ENCODE measurements around the gene PLAAT5.
"Not testable (repeated sequence)": the region's sequence is repeated elsewhere in the genome, so short reads cannot be mapped to it uniquely, and the experiment has no call there.

The PLAAT5 gene

GRCh38 chr11:63480039-63480438, 10.9 kb downstream of the PLAAT5 start:
- DNase-seq (ENCODE audit: low read depth in 2 of 2), result no peak

GRCh38 chr11:63478896-63479295, 12.1 kb downstream of the PLAAT5 start:
- peak; percentile 13 to 25 for DNase-seq (ENCODE audit: low read depth in 2 of 2)

DNA sequence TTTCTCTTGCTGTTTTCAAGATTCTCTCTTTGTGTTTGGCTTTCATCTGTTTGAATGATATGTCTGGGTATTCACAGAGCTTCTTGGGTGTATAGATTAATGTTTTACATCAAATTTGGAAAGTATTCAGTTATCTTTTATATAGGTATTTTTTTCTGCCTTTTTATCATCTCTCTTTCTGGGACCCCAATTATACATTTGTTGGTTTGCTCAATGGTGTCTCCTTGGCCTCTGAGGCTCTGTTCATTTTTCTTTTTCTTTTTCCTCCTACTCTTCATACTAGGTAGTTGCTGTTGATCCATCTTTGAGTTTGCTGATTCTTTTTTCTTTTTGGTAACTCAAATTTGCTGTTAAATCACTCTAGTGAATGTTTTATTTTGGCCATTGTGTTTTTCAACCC, 14.3 kb downstream of the PLAAT5 start:
- no peak for DNase-seq (ENCODE audit: low read depth in 2 of 2)

DNA sequence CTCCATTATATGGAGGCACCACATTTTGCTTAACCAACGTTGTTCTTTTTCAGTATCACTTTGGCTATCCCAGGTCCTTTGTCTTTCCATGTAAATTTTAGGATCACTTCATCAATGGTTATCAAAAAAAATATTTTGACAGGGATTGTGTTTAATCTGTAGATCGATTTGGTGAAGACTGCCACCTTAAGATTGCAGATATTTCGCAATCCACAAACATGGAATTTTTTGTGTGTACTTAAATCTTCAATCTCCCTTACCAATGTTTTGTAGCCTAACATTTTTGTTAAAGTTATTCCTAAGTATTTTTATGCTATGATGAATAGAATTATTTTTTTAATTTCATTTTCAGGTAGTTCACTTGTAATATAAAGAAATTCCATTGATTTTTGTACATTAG, 18.6 kb downstream of the PLAAT5 start:
- no peak for DNase-seq (ENCODE audit: low read depth in 2 of 2)

- no peak for DNase-seq (ENCODE audit: low read depth in 2 of 2)
These were observed 20.7 kb downstream of the PLAAT5 start for GRCh38 chr11:63470311-63470710.

DNA sequence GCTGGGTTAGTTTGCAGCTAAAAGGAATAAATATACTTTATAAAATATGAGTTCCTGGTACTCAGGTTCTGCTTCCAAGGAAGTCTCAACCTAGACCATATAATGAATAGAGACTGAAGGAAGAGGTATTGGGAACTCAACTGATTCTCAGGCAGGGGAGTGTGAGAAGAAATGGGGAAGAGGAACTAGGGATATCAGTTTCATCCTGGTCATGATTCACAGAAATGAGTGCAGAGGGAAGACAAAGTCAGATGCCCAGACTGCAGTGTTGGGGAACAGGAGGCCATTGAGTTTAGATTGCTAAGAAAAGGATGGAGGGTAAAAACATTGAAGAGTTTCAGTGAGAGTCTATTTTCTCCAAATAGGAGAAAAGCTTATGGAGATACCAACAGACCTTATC, 28.8 kb downstream of the PLAAT5 start:
- DNase-seq (ENCODE audit: low read depth in 2 of 2), result no peak

- DNase-seq (ENCODE audit: low read depth in 2 of 2), result no peak
These were observed 31.4 kb downstream of the PLAAT5 start for GRCh38 chr11:63459586-63459985.

DNA sequence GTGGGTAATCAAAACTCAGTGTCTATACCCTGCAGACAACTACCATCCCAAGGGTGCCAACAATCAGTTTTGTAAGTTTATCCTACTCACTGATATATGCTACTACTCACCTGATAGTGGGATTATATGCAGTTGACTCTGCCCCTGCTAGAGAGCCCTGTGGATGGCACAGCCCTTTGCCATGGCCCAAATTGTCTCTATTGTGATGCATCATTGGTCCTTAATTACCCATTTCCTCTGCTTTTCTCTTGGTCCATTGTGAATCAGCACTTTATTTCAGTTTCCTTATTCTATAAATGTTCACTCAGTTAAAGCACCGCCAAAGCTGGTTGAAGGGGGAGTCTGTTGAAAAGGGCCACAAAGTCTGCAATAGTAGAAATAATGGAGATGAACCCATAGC, 42.3 kb downstream of the PLAAT5 start:
- no peak for DNase-seq (ENCODE audit: low read depth in 2 of 2)

DNA sequence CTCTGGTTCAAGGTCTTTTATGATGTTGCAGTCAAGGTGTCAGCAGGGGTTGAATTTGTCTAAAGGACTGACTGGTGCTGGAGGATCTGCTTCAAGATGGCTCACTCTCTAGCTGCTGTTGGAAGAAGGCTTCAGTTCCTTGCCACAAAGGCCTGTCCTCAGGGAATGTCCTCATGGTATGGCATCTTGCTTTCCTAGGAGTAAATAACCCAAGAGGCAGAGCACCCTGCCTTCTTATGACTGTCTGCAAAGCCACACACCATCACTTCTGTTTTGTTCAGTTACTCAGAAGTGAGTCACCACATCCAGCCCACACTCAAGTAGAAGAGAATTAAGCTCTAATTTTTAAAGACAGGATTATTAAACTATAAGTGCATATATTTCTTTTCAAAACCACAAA, 45.2 kb downstream of the PLAAT5 start:
- no peak for DNase-seq (ENCODE audit: low read depth in 2 of 2)

GRCh38 chr11:63445118-63445517, 45.8 kb downstream of the PLAAT5 start:
- DNase-seq (ENCODE audit: low read depth in 2 of 2), result no peak

DNA sequence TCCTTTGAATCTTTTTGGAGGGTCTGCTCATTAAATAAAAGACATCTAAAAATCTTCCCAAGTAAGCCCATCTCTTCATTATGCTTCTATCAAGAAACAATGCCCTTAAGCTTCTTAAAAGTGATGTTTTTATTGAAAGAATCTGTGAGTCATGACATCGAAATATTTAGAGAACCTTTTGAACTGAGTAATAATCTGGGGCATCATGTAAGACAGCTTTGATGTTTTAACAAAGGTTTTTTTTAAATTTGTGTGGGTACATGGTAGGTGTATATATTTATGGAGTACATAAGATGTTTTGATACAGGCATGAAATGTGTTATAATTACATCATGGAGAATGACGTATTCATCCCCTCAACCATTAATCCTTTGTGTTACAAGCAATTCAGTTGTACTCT, 46.8 kb downstream of the PLAAT5 start:
- DNase-seq (ENCODE audit: low read depth in 2 of 2), result no peak

GRCh38 chr11:63443714-63444113, 47.3 kb downstream of the PLAAT5 start:
- no peak for DNase-seq (ENCODE audit: low read depth in 2 of 2)

- not testable (repeated sequence) for DNase-seq (ENCODE audit: low read depth in 2 of 2)
These were observed 55.1 kb downstream of the PLAAT5 start for GRCh38 chr11:63435831-63436230.

GRCh38 chr11:63435351-63435750, 55.6 kb downstream of the PLAAT5 start:
- not testable (repeated sequence) for DNase-seq (ENCODE audit: low read depth in 2 of 2)

GRCh38 chr11:63430731-63431130, 60.2 kb downstream of the PLAAT5 start:
- DNase-seq (ENCODE audit: low read depth in 2 of 2), result not testable (repeated sequence)

- no peak for DNase-seq (ENCODE audit: low read depth in 2 of 2)
These were observed 62.9 kb downstream of the PLAAT5 start for GRCh38 chr11:63427971-63428508.

- no peak for DNase-seq (ENCODE audit: low read depth in 2 of 2)
These were observed 73.7 kb downstream of the PLAAT5 start for GRCh38 chr11:63417174-63417852.
